HS-5 (cell line): ENCODE measurements around the gene GNPDA1.

Experiments
- DNase-seq: peaks from one replicate; pipeline ENCODE4 v3.0.0-alpha.2; 2012; ENCODE audit warnings: low read depth

The GNPDA1 gene

DNA sequence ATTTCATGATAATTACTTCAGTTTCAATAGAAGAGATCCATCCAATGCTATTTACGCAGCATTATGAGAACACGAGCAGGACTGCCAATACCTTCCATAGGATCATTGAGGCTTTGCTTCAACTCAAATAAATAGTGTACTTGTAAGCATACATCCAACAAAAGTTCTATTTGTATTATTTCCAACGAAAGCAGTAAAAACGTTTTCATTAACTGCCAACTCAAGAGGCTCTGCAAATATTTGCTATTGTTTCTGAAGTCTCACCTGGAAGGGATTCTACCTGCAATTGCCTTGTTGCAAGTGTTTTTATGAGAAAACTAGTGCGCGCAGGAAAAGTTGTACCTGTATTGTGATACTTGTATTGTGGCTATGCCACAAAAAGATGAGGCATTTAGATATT, 11.0 kb upstream of the GNPDA1 start:
- DNase-seq, result no peak

GRCh38 chr5:142020122-142020659, 7.4 kb upstream of the GNPDA1 start:
- DNase-seq, result no peak

GRCh38 chr5:142017832-142018427, 5.1 kb upstream of the GNPDA1 start:
- DNase-seq, result no peak

GRCh38 chr5:142016556-142016955, 3.7 kb upstream of the GNPDA1 start:
- DNase-seq, result no peak

DNA sequence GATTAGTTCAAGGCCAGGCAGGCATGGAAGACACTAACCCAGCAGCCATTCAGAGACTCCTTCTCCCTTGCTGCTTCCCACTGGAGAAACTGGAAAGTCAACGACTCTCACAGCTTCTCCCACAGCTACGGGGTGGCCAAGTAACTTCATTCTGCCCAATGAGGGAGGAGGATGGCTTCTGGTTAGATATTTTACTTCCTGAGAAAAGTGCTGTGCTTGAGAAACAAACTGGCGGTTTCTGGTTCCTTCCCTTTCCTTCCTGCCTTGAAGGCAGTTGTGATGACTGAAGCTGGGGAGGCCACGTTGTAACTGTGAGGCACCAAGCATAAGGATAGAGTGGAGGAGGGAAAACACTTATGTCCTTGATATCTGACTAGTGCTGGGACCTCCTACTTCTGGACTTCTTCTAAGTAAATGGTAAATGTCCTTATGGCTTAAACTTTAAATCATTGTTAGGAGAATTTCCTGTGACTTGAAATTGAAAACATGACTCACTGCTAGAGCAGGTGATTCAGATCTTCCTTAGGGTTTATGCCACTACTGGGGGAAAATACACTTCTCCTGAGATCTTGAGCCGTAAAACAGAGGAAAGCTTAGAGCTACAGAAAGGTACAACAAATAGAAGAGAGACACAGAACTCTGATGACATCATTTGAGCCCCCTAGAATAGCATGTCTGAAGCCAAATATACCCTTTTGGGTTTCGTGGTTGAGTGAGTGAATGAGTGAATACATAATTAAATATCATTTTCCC, 3.1 kb upstream of the GNPDA1 start:
- DNase-seq, result no peak

GRCh38 chr5:142014911-142015584, 2.2 kb upstream of the GNPDA1 start:
- peak; percentile 45 for DNase-seq

GRCh38 chr5:142013734-142014521, 1.1 kb upstream of the GNPDA1 start:
- no peak for DNase-seq

DNA sequence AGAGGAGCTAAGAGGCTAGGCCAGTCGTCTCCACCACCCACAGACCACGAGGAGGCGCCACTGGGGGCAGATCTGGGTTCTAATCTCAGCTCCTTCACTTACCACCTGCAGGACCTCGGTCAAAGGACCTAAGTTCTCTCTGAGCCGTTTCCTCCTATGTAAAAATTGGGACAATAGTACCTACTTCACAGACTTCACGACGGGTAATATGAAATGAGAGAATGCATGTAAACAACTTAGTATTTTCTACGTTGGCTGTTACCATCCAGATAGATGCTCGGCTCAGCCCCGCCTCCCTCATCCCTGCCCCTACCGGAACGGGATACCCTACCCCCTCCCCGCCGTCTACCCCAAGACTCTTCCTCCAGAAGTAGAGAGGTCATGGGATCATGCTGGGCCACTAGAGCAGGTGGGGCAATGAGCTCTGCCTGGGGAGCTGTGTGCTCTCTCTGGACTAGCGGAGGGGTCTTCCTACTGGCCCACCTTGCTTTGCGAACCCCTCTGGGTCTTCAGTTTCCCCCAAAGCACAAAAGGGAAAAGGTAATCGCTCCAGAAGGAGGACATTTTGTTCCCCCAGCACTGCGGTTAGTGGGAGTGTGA, 541 bp downstream of the GNPDA1 start:
- DNase-seq, result no peak

- DNase-seq, result no peak
Measured at GRCh38 chr5:142011572-142012185, 1.1 kb downstream of the GNPDA1 start.

- no peak for DNase-seq
Measured at GRCh38 chr5:142009886-142010285, 2.9 kb downstream of the GNPDA1 start.

- DNase-seq, result no peak
Measured at GRCh38 chr5:142008813-142009212, 4.0 kb downstream of the GNPDA1 start.

DNA sequence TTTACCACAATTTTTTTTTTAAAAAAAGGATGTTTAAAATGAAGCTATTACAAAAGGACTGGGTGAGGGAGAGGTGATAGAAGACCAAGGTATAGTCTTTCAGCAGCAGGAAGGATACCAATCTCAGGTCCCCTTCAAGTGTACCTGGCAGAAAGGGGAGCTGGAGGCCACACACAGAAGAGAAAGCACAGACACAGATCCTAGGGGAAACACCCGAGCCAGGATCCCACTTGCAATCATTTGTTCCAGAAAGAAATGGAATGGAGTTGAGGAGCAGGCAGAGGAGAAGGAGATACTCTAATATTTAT, 5.6 kb downstream of the GNPDA1 start:
- no peak for DNase-seq

GRCh38 chr5:142006363-142007236, 6.2 kb downstream of the GNPDA1 start:
- DNase-seq, result no peak

DNA sequence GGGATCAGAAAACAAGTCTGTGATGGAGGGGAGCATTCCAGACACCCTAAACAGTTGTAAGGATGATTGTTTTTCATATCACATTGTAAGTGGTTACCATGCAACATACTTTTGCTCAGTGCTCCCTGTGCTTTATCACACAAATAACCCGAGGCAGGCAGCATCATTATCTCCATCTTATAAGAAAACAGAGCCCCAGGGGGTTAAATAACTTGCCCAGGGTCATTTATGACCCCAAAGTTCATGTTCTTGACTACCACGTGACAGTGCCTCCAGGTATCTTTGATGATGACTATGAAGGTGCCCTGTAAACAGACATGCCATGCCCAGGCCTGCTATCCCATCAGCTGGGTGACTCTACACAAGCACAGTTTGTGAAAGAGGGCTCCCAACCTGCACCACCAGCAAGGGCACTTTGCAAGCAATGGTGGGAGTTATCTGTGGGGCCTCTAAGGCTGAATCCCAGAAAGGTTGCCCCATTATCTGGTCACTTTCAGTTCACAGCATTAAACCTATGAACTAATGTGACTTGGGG, 9.5 kb downstream of the GNPDA1 start:
- no peak for DNase-seq

GRCh38 chr5:142000704-142001484, 11.9 kb downstream of the GNPDA1 start:
- no peak for DNase-seq

- no peak for DNase-seq
Measured at GRCh38 chr5:142000173-142000572, 12.7 kb downstream of the GNPDA1 start.

GRCh38 chr5:141997358-141997960, 15.4 kb downstream of the GNPDA1 start:
- no peak for DNase-seq

DNA sequence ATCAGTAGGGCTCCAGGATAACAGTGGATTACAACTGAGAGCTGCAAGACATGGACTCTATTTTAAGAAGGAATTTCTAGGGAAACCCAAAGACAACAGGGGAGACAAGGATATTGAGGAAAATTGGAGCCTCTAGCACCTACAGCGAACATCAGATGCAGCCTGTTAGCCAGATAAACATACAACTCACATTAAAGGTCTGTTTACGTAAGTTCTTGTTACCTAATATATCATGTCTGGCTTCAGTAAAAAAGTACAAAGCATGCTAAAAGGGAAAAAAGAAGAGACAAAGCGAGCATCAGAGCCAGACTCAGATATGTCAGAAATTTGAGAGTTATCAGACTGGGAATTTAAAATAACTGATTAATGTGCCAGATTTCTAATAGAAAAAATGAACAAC, 17.2 kb downstream of the GNPDA1 start:
- DNase-seq, result no peak

- DNase-seq, result no peak
Measured at GRCh38 chr5:141994511-141995136, 18.2 kb downstream of the GNPDA1 start.
